SU-DHL-6 (cell line): Measurements from ENCODE around the gene DAPK3.

Source experiments
- H2AFZ ChIP-seq: fragments of 200-600 bp; sonication (generic); 2 replicates; pipeline ENCODE4 v1.6.1; 2014; ENCODE audit warnings: low read depth, mild to moderate bottlenecking, moderate library complexity, mixed read lengths, antibody characterized with exemption, low read length; ENCODE audit not compliant: severe bottlenecking
- H3F3A ChIP-seq: fragments of 200-600 bp; shearing (Covaris generic); 2 replicates; pipeline ENCODE4 v1.6.0; 2016; ENCODE audit warnings: antibody characterized with exemption, mild to moderate bottlenecking; ENCODE audit not compliant: insufficient read depth
- H3K27ac ChIP-seq: fragments of 200-600 bp; sonication (generic); 2 replicates; pipeline ENCODE4 v1.5.1; 2016; ENCODE audit warnings: low read depth, mild to moderate bottlenecking, low read length, moderate library complexity, mixed read lengths
- H3K27me3 ChIP-seq: fragments of 200-600 bp; sonication (generic), shearing (Covaris generic); 2 replicates; pipeline ENCODE4 v1.6.0; 2014; ENCODE audit warnings: mild to moderate bottlenecking, low read length
- H3K36me3 ChIP-seq: fragments of 200-600 bp; sonication (generic); 2 replicates; pipeline ENCODE4 v1.6.1; 2014; ENCODE audit warnings: mild to moderate bottlenecking, low read length, mixed read lengths
- H3K4me2 ChIP-seq: fragments of 300-600, 200-600 bp; shearing (Covaris generic), sonication (generic); 2 replicates; pipeline ENCODE4 v1.6.0; 2014; ENCODE audit warnings: low read length, low read depth, mild to moderate bottlenecking; ENCODE audit not compliant: poor library complexity, severe bottlenecking
- H3K4me3 ChIP-seq: fragments of 200-600 bp; sonication (generic); 2 replicates; pipeline ENCODE4 v1.5.1; 2014; ENCODE audit warnings: antibody characterized with exemption, low read length, mild to moderate bottlenecking, mixed read lengths; ENCODE audit not compliant: insufficient read depth, poor library complexity, severe bottlenecking
- H3K79me2 ChIP-seq: fragments of 200-600 bp; sonication (generic); 2 replicates; pipeline ENCODE4 v1.6.1; 2014; ENCODE audit warnings: mild to moderate bottlenecking, low read length, moderate library complexity; ENCODE audit not compliant: insufficient read depth
- H3K9ac ChIP-seq: fragments of 200-600 bp; sonication (generic); 2 replicates; pipeline ENCODE4 v1.7.0; 2014; ENCODE audit warnings: mild to moderate bottlenecking, low read length
- H3K9me2 ChIP-seq: fragments of 200-600 bp; sonication (generic); replicated peaks from 2 replicates; pipeline ENCODE4 v1.6.1; 2014; ENCODE audit warnings: low read length; ENCODE audit not compliant: insufficient read depth
- H3K9me3 ChIP-seq: fragments of 200-600 bp; sonication (generic); 2 replicates; pipeline ENCODE4 v1.6.1; 2014; ENCODE audit warnings: low read length, mixed read lengths; ENCODE audit not compliant: insufficient read depth
- H4K20me1 ChIP-seq: fragments of 200-600 bp; sonication (generic); 2 replicates; pipeline ENCODE4 v1.6.1; 2014; ENCODE audit warnings: low read depth, mild to moderate bottlenecking, antibody characterized with exemption, low read length, moderate library complexity, mixed read lengths
- CTCF ChIP-seq: fragments of 200-600 bp; sonication (generic); IDR thresholded peaks from one replicate; pipeline ENCODE4 v1.5.1; 2017; ENCODE audit warnings: antibody characterized with exemption, mild to moderate bottlenecking, low read length, moderate library complexity; ENCODE audit not compliant: insufficient read depth, poor library complexity, severe bottlenecking
- EZH2phosphoT487 ChIP-seq: fragments of 200-600 bp; sonication (generic), shearing (Covaris generic); conservative IDR thresholded peaks from 2 replicates; pipeline ENCODE4 v1.6.1; 2018; ENCODE audit warnings: mild to moderate bottlenecking, antibody characterized with exemption, low read length, moderate library complexity, mixed read lengths

DAPK3 gene

GRCh38 chr19:3978145-3978544, 7.2 kb upstream of the DAPK3 start:
- H3K27ac ChIP-seq, result no peak overlapping the region
- no peaks in the 10 kb centered on the region for H3K9me2 ChIP-seq
- H3K27me3 ChIP-seq, result no peaks in the 10 kb centered on the region
- peaks cover 46% of the 10 kb centered on the region; the same call in 1 of the 2 replicates for H4K20me1 ChIP-seq
- H3K79me2 ChIP-seq, result peaks cover 36% of the 10 kb centered on the region
- H3K9ac ChIP-seq, result no peak overlapping the region
- no peak overlapping the region for H3K4me2 ChIP-seq
- no peaks in the 10 kb centered on the region for H3K9me3 ChIP-seq
- TF ChIP-seq CTCF (no peak), EZH2phosphoT487 (no peak)
- H2AFZ ChIP-seq, result no peak overlapping the region
- H3K4me3 ChIP-seq, result no peak overlapping the region
- peaks cover 49% of the 10 kb centered on the region; the same call in 1 of the 2 replicates for H3K36me3 ChIP-seq
- peaks cover 58% of the 10 kb centered on the region for H3F3A ChIP-seq

GRCh38 chr19:3977242-3978143, 6.6 kb upstream of the DAPK3 start:
- TF ChIP-seq EZH2phosphoT487 (no peak), CTCF (no peak)
- H3K9ac ChIP-seq, result no peak overlapping the region
- no peaks in the 10 kb centered on the region for H3K9me3 ChIP-seq
- peaks cover 42% of the 10 kb centered on the region; the same call in 1 of the 2 replicates for H3K36me3 ChIP-seq
- no peak overlapping the region for H2AFZ ChIP-seq
- no peak overlapping the region for H3K27ac ChIP-seq
- H3K79me2 ChIP-seq, result peaks cover 29% of the 10 kb centered on the region
- no peaks in the 10 kb centered on the region for H3K9me2 ChIP-seq
- H3K4me3 ChIP-seq, result no peak overlapping the region
- H4K20me1 ChIP-seq, result peaks cover 40% of the 10 kb centered on the region; the same call in 1 of the 2 replicates
- H3F3A ChIP-seq, result peaks cover 60% of the 10 kb centered on the region
- H3K4me2 ChIP-seq, result no peak overlapping the region
- H3K27me3 ChIP-seq, result no peaks in the 10 kb centered on the region

GRCh38 chr19:3976495-3977241, 5.8 kb upstream of the DAPK3 start:
- H3K9ac ChIP-seq, result no peak overlapping the region

More at GRCh38 chr19:3976495-3977241, 5.8 kb upstream of the DAPK3 start:
- peaks cover 35% of the 10 kb centered on the region; the same call in 1 of the 2 replicates for H3K36me3 ChIP-seq
- H3K4me3 ChIP-seq, result no peak overlapping the region
- peaks cover 21% of the 10 kb centered on the region for H3K79me2 ChIP-seq
- H3K9me3 ChIP-seq, result no peaks in the 10 kb centered on the region
- no peaks in the 10 kb centered on the region for H3K9me2 ChIP-seq
- no peaks in the 10 kb centered on the region for H3K27me3 ChIP-seq
- H2AFZ ChIP-seq, result no peak overlapping the region
- TF ChIP-seq CTCF (no peak), EZH2phosphoT487 (no peak)
- peaks cover 32% of the 10 kb centered on the region; the same call in 1 of the 2 replicates for H4K20me1 ChIP-seq
- H3K4me2 ChIP-seq, result no peak overlapping the region
- H3F3A ChIP-seq, result peaks cover 60% of the 10 kb centered on the region
- H3K27ac ChIP-seq, result no peak overlapping the region
